ENCODE data around the gene OR1F1.

DNA sequence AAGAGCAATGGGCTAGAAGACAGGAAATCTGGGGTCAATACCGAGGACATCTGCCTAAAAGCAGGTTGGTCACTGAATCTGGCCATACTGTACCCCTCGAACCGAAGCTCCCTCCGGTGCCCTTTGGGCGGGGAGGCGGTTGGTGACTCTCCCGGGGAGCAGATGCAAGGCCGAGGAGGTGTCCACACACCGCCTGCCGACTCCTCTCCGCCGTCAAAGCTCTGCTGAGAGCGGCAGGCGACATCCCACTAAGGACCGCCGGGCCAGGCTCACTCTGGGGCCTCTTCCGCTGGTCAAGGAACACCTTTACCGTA lies 46.5 kb downstream of the OR1F1 start:
- TF ChIP-seq, protein P1, sequence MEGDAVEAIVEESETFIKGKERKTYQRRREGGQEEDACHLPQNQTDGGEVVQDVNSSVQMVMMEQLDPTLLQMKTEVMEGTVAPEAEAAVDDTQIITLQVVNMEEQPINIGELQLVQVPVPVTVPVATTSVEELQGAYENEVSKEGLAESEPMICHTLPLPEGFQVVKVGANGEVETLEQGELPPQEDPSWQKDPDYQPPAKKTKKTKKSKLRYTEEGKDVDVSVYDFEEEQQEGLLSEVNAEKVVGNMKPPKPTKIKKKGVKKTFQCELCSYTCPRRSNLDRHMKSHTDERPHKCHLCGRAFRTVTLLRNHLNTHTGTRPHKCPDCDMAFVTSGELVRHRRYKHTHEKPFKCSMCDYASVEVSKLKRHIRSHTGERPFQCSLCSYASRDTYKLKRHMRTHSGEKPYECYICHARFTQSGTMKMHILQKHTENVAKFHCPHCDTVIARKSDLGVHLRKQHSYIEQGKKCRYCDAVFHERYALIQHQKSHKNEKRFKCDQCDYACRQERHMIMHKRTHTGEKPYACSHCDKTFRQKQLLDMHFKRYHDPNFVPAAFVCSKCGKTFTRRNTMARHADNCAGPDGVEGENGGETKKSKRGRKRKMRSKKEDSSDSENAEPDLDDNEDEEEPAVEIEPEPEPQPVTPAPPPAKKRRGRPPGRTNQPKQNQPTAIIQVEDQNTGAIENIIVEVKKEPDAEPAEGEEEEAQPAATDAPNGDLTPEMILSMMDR (IDR thresholded peaks at IDR 0.05; ENCODE audit: insufficient read depth, low read length, poor library complexity, severe bottlenecking): no peak
- no peak for TF ChIP-seq EZH2phosphoT487 (conservative IDR thresholded peaks at IDR 0.05; ENCODE audit: low read length)

Measured in SU-DHL-6 (cell line).